Measurements from ENCODE around the gene PPP1R9B.

PPP1R9B gene

DNA sequence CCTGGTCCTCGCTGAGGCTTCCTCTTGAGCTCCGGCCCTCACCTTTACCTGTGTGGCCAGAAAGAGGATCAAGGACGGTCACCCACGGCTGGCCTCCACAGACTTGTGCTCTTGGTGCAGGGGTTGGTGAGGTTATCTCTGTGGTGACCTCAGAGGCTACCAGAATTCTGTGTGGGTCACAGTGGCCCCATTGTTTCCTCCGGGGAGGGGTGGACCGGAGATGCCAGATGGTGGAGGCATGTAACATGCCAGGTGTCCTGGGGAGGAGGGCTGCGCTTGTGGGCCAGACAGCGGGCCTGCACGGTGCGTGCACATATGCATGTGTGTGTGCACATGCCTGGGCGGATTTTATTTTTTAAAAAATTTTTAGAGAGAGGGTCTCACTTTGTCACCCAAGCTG is 21.7 kb upstream of the PPP1R9B start:
- DNase-seq (ENCODE audit: low read depth): no peak

DNA sequence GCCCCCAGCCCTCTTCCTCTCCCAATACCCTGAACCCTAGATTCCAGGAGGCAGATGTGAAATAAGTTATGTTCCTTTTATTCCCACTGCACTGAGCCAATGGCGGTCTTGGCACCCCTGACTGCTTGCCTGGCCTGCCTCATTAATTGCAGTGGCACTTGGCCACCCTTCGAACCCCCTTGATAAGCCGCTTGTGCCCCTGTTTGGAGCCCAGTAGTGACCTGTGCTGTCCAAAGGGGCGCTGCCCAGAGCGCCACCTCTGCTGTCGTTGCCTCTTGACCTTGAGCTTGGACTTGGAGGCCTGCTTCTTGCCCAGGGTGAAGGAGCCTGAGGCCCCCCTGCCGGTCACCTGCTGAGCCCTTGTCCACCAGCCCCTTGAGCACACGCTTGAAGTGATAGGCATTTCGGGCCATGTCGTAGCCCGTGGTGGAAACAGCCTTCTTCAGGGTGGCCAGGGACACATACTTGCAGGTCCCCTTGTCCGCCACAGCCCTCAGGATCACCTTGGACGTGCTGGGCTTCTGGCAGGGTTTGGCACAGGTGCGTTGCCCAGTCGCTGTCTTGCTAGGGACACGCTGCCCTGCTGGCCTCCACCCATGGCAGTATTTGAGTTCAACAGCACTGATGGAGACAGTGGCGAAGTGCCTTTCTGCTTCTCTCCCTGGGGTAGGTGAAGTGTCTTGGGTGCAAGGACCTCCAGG is 21.0 kb upstream of the PPP1R9B start:
- no peak for DNase-seq (ENCODE audit: low read depth)

DNA sequence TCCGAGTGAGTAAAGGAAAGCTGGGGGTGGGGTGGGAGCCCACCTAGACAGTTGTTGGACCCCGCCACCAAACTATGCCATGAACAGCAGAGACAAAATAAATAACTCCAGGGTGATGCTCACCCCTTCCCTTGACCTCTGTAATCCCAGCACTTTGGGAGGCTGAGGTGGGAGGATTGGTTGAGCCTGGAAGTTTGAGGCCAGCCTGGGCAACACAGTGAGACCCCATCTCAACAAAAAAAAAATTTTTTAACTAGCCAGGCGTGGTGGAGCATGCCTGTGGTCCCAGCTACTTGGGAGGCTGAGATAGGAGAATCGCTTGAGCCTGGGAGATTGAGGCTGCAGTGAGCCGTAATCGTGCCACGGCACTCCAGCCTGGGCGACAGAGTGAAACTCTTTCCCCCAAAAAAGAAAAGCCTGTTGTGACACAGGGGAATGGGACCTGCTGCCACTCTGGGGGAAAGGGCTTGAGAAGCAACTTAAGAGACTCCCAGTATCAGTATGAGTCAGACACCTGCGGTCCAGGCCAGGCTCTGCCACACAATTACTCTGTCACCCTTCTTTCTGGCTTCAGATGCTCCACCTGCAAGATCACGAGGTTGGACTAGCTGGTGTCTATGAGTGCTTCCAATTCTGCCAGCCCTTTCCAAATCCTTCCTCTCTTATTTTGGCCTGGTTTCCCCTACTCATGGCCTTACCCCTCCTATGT is 20.3 kb upstream of the PPP1R9B start:
- DNase-seq (ENCODE audit: low read depth): no peak

DNA sequence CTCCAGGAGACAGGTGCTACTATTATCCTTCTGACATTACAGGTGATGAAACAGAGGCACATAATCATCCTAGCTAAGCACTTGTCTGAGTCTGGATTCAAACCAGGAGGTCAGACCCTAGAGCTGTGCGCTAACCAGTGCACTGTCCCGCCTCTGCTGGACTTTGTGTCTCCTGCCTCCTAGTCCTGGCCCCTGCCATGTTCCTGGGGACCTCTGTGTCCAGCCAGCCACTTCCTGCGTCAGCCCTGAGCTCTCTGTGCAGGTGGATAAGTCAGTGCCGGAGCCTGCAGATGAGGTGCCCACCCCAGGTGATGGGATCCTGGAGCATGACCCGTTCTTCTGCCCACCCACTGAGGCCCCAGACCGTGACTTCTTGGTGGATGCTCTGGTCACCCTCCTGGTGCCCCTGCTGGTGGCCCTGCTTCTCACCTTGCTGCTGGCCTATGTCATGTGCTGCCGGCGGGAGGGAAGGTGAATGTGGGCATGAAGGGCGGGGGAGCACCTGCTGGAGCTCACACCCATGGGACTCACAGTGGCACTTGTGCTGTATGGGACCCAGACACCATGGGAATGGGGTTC is 19.5 kb upstream of the PPP1R9B start:
- no peak for DNase-seq (ENCODE audit: low read depth)

GRCh38 chr17:50169121-50169764 is 18.8 kb upstream of the PPP1R9B start:
- DNase-seq (ENCODE audit: low read depth): peak; percentile 34

DNA sequence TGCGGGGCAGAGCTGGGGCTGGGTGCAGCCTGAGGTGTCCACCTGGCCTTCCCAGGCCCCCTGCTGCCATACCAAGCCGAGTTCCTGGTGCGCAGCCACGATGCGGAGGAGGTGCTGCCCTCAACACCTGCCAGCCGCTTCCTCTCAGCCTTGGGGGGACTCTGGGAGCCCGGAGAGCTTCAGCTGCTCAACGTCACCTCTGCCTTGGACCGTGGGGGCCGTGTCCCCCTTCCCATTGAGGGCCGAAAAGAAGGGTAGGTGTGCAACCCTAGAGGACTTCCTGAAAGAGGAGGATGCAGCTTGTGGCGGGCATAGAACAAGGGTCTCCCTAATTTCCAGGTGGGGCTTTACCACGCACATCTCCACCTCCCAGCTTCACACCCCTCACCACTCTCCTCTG is 17.8 kb upstream of the PPP1R9B start:
- DNase-seq (ENCODE audit: low read depth): no peak

DNA sequence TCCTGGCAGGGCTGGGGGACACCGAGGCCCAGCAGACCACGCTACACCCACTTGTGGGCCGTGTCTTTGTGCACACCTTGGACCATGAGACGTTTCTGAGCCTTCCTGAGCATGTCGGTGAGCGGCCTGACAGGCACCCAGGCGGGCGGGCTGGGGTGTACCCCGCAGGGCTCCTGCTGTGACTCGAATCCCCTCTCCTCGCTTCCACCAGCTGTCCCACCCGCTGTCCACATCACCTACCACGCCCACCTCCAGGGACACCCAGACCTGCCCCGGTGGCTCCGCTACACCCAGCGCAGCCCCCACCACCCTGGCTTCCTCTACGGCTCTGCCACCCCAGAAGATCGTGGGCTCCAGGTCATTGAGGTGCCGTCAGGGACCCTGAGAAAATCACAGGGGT is 16.9 kb upstream of the PPP1R9B start:
- no peak for DNase-seq (ENCODE audit: low read depth)

GRCh38 chr17:50166518-50167181 is 16.2 kb upstream of the PPP1R9B start:
- DNase-seq (ENCODE audit: low read depth): no peak

DNA sequence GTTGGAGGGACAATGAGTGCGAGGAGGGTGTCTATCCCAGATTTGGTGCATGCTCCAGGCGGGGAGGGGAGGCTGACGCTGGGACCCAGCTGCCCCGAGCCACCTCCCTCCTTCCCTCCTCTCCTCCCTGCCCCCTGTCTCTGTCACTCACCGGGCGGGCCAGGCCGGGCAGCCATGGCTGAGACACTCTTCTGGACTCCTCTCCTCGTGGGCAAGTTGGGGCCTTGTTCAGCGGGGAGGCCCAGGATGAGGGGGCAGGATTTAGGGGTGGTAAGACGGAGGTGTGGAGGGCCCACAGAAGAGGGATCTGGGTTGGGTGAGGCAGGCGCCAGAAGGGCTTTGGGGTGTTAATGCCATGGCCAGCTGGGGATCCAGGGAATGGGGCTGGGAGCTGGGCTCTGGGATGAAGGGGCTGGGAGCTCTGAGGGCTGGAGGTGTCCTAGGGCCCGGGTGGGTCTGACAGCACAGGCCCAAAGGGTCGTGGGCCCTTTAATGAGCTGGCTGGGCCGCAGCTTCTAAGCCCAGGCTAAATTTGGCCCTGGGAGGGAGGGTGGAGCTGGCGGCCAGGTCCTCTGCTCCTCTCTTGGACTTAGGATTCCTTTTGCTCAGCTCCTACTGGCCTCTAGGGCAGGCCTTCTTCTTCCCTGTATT is 15.5 kb upstream of the PPP1R9B start, which contains the start of gene SGCA:
TSS of gene SGCA (plus strand) at position 139 of the 651 bp plus-strand sequence. CDS start at position 175, 36 bp downstream.
- no peak for DNase-seq (ENCODE audit: low read depth)

- no peak for DNase-seq (ENCODE audit: low read depth)
These were observed 15.0 kb upstream of the PPP1R9B start for GRCh38 chr17:50165466-50165865.

GRCh38 chr17:50165066-50165465 is 14.6 kb upstream of the PPP1R9B start:
- no peak for DNase-seq (ENCODE audit: low read depth)

- no peak for DNase-seq (ENCODE audit: low read depth)
These were observed 14.2 kb upstream of the PPP1R9B start for GRCh38 chr17:50164697-50164988.

DNA sequence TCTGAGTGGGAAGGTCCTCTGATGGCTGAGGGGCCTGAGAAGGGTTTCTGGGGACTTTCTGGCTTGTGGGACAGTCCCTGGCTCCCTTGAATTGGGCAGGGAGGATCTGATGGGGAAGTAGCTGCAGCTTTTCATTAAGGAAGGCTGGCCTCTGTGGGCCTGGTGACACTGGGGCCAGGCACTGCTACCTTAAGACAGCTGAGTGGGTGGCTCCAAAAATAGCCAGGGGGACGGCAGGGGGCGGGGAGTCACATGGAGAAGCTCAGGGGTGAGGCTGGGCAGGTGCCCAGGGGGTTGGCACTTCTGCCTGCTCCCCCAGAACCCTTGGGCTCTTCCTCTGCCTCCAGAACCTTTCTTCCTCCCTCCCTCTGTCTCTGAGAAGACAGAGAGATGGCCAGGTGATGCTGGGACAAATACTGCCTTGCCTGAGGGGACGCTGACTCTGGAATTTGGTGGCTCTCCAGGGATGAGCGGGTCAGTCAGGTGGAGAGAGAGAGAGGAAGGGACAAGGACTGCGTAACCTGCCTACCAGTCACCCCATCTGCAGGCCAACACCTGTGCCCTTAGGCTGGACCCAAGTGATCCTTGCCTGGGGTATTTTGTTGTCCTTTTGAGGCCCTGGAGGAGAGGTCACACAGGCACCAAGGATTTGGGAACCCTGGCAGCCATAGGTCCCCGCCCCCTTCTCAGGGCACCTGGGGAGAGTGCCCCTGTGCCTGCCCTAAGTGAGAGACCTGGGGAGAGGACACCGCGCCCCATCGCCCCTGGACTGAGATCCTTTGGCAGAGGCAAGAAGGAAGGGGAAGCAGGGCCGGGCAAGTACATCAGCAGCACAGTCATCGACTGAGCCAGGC is 13.6 kb upstream of the PPP1R9B start:
- DNase-seq (ENCODE audit: low read depth): no peak

DNA sequence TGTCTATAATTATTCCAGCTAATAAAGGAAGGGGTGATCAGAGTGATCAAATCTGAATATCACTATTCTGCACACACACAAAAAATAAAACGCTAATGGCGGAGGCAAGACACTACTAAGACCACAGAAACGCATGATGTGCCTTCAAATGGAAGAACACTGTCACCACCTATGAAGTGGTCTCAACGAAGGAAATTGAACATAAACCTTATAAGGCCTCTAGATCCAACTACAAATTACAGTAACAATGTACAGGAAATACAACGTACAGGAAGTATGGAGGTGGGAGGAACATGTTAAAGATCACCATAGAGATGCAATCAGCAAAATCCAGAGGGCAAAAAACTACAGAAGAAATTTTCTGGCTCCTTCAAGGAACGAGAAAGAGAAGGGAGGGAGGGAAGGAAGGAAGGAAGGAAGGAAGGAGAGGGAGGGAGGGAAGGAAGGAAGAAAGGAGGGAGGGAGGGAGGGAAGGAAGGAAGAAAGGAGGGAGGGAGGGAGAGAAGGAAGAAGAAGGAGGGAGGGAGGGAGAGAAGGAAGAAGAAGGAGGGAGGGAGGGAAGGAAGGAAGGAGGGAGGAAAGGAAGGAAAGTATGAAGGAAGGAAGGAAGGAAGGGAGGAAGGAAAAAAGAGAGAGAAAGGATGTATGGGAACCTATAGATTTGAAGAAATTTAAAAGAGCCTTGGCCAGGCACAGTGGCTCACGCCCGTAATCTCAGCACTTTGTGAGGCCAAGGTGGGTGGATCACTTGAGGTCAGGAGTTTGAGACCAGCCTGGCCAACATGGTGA is 12.2 kb upstream of the PPP1R9B start:
- no peak for DNase-seq (ENCODE audit: low read depth)

DNA sequence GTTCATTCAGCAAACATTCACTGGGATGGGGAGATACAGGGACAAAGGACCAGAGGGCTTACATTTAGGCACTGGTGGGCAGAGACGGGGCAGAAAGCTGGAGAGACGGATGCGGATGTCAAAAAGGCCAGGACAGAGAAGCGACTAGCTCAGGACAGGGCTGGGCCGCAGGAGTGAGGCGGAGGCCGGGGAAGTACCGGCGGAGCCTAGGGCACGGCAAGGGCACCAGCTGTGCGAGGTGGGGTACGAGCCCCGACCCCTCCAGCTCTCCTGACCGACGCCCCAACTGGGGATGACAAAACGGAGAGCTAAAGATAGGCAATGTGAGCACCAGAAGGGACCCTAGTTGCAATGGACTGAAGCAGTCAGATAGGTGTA is 11.4 kb upstream of the PPP1R9B start:
- no peak for DNase-seq (ENCODE audit: low read depth)

DNA sequence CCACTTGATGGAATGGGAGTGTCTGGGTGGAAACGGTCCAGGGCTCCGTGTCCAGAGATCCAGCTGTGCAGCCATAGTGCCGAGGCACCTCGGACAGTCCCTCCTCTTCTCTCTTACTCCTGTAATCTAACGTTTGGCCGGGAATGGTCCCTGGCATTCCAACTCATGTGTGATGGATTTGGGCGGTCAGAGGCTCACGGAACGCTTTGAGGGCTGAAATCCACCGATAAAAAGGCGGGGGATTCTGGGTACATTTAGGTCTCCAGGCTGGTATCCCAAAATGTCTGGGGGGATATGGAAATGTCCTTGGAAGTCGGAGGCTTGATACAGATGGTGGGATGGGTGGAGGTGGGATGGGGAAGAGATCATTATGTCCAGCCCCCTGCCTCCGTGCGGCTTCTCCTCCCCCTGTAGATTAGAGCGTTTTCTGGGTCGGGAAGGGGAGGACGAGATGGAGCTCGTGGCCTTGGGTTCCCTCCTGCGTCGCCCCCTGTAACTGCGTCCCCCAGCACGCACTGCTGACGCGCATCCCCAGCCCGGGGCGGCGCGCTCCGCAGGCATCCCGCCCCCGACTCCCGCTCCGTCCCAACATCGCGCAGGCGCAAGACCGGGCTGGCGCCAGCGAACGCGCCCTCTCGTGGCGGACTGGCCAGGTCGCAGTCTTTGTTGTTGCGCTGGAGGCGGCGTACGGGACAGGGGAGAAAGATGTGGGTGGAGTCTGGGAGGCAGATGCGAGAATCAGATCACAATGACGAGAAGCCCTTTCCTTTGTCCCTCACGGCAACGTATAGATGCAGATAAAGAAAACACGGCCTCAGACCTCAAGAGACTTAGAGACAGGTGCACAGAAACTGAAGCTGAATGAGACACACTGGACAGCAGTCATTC is 10.8 kb upstream of the PPP1R9B start:
- peak; percentile 91 for DNase-seq (ENCODE audit: low read depth)

- DNase-seq (ENCODE audit: low read depth): no peak
These were observed 7.4 kb upstream of the PPP1R9B start for GRCh38 chr17:50157891-50158290.

DNA sequence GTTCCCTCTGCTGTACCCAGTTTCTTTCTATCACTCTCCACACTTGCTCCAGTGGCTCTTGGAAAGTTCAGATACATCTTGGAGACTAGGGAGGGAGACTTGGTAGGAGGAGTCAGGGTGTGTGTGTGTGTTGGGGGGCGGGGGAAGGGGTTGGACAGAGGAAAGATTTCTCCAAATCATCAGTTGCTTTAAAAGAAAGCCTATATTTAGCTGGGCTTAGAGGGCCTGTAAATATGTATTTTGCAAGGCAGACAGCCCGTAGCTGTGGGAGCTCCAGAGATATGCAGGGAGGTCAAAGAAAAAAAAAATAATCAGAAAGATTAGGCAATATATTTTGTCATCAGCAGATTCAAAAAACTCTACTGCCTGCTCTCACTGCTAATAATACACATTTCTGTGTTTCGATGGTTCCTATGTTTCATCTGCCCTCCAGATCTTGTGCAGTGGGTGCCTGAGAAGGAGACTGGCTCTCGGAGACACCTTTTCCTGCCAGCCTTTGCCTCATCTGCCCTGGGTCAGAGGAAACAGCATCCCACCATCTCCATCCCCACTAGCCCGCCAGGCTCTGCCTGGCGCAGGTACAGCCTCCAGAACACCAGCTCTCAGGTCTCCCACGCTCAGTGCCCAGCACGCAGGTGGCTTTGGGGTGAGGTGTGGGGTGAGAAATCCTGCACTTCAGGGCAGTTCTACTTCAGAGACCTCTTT is 4.8 kb upstream of the PPP1R9B start:
- no peak for DNase-seq (ENCODE audit: low read depth)
